Thoracic aorta (tissue), 2 donors: ENCODE results near the gene GSG1L. TPM values are rescaled to one million over a fixed set of nuclear protein-coding genes. Genes with fewer than 3 reads are reported as not detected.
A peak's percentile ranks its signal among the peaks of the same experiment; 100 is the strongest.

ENCODE experiments used
- ATAC-seq: fragments of 150-250 bp; one replicate; pipeline ENCODE4 v1.8.0; 2017; ENCODE audit warnings: low read depth; ENCODE audit not compliant: insufficient number of reproducible peaks, low FRiP score
- DNase-seq: peaks from one replicate; pipeline ENCODE4 v3.0.0-alpha.2; 2020; ENCODE audit warnings: low spot score
- H3K27ac ChIP-seq, 2 donors: fragments of 200-600 bp; sonication (generic); 1 replicate in 1 of 2; 2 replicates in 1 of 2; pipeline ENCODE4 v1.5.1; 2016; ENCODE audit warnings: mild to moderate bottlenecking in 2 of 2, moderate library complexity in 2 of 2
- H3K27me3 ChIP-seq: fragments of 200-600 bp; sonication (generic); replicated peaks from 2 replicates; pipeline ENCODE4 v1.6.0; 2016; ENCODE audit warnings: mild to moderate bottlenecking; ENCODE audit not compliant: insufficient read depth
- H3K36me3 ChIP-seq: fragments of 200-600 bp; sonication (generic); one replicate; pipeline ENCODE4 v1.5.1; 2016
- H3K4me1 ChIP-seq, 2 donors: fragments of 200-600 bp; sonication (generic); 1 replicate in 1 of 2; 2 replicates in 1 of 2; pipeline versions ENCODE4 v1.5.1 to v1.6.0; 2016; ENCODE audit warnings: low read depth in 2 of 2, mild to moderate bottlenecking in 1 of 2; ENCODE audit not compliant: control insufficient read depth in 1 of 2
- H3K4me3 ChIP-seq: fragments of 200-600 bp; sonication (generic); 2 replicates; pipeline ENCODE4 v1.5.1; 2016; ENCODE audit warnings: mild to moderate bottlenecking
- H3K9me3 ChIP-seq: fragments of 200-600 bp; sonication (generic); 2 replicates; pipeline ENCODE4 v1.5.1; 2016
- total RNA-seq, 2 donors: library from RNA; depleted of rRNA; stranded (reverse); fragments of >200 nt; gene quantifications; one replicate each; pipeline versions ENCODE4 v1.1.0 to v1.2.3, GENCODE V29; 2016
- TF ChIP-seq, protein P1 (sequence below): fragments of 200-600 bp; sonication (generic); IDR thresholded peaks from one replicate; pipeline ENCODE4 v1.5.1; 2019; ENCODE audit warnings: antibody characterized with exemption

Gene GSG1L
- total RNA-seq, 2 donors from 2014 or later, result 5.3 to 5.9 TPM

DNA sequence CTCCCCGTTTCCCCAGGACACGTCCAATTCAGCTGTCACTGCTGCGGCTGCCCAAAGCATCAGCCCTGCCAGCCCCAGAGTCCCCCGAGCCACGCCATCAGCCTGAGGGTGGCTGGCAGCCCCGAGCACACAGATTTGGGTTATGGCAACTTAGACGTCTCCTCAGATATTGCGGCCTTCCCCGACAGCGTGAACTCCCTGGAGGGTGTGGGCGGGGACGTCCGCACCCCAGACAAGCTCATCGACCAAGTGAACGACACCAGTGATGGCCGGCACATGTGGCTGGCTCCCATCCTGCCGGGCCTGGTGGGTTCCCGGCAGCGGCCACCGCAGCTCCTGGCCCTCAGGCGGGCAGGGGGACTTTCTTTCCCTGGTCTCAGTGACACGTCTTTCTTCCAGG is 288.7 kb downstream of the GSG1L start:
- Histone ChIP-seq H3K9me3 (no peaks in the 10 kb centered on the region), H3K4me1 (peaks cover 2 to 29% of the 10 kb centered on the region in 2 donors), H3K27ac (no peak overlapping the region), H3K36me3 (no peaks in the 10 kb centered on the region), H3K27me3 (no peaks in the 10 kb centered on the region), H3K4me3 (no peak overlapping the region)
- ATAC-seq, result no peak
- TF ChIP-seq, protein P1, sequence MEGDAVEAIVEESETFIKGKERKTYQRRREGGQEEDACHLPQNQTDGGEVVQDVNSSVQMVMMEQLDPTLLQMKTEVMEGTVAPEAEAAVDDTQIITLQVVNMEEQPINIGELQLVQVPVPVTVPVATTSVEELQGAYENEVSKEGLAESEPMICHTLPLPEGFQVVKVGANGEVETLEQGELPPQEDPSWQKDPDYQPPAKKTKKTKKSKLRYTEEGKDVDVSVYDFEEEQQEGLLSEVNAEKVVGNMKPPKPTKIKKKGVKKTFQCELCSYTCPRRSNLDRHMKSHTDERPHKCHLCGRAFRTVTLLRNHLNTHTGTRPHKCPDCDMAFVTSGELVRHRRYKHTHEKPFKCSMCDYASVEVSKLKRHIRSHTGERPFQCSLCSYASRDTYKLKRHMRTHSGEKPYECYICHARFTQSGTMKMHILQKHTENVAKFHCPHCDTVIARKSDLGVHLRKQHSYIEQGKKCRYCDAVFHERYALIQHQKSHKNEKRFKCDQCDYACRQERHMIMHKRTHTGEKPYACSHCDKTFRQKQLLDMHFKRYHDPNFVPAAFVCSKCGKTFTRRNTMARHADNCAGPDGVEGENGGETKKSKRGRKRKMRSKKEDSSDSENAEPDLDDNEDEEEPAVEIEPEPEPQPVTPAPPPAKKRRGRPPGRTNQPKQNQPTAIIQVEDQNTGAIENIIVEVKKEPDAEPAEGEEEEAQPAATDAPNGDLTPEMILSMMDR, result no peak
- no peak for DNase-seq

DNA sequence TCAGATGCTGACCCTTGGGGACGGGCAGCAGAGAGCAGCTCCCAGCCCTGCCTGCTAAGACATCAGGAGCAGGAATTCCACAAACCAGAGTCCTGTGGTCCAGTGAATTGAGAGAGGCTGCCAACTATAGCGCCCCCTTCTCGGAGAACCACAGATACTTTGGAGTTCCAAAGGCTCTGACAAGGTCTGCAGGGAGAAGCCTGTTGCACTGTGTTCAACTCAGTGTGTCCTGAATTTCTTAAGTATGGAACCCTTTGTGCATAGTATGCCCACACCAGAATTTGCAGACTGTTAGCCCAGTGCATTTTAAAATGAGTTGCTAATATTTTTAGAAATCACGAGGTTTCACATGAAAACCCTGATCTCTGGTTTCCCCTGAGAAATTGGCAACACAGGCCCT is 290.2 kb downstream of the GSG1L start:
- TF ChIP-seq, protein P1, result no peak
- Histone ChIP-seq H3K27me3 (no peaks in the 10 kb centered on the region), H3K36me3 (no peaks in the 10 kb centered on the region), H3K9me3 (no peaks in the 10 kb centered on the region), H3K4me3 (no peak overlapping the region), H3K27ac (no peak overlapping the region), H3K4me1 (peaks cover 6 to 33% of the 10 kb centered on the region in 2 donors)
- ATAC-seq, result no peak
- DNase-seq, result no peak

DNA sequence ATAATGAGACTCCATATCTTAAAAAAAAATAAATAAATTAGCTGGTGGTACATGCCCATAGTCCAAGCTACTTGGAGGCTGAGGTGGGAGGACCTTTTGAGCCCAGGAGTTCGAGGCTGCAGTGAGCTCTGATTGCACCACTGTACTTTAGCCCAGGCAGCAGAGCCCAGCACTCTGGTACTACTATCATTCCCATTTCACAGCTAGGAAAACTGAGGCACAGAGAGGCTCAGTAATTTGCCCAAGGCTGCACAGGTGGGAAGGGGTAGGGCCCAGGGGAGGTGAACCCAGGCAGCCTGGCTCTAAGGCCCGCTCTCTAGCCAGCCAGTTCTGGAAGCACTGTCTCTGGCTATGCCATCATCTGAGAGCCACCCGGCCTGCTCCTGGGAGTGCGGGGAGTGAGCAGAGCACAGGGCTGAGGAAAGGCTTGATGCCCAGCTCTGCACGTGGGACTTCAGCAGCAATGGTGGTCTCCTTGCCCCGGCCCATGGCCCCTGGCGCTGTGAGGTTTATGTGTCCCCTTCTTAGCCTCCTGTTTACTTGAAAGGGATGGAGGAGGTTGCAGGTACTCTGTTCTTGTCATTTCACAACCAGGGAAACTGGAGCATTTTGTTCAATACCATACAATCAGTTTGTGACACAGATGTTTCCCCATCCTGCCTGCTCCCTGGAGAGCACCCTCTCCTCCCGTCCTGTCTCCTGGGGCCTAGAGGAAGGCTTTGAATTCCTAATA is 291.3 kb downstream of the GSG1L start:
- no peaks in the 10 kb centered on the region for H3K36me3 ChIP-seq
- no peaks in the 10 kb centered on the region for H3K27me3 ChIP-seq
- H3K27ac ChIP-seq, result no peak overlapping the region
- DNase-seq, result no peak
- no peaks in the 10 kb centered on the region for H3K9me3 ChIP-seq
- peaks cover 6 to 33% of the 10 kb centered on the region in 2 donors for H3K4me1 ChIP-seq
- TF ChIP-seq, protein P1, result no peak
- ATAC-seq, result no peak
- H3K4me3 ChIP-seq, result no peak overlapping the region

DNA sequence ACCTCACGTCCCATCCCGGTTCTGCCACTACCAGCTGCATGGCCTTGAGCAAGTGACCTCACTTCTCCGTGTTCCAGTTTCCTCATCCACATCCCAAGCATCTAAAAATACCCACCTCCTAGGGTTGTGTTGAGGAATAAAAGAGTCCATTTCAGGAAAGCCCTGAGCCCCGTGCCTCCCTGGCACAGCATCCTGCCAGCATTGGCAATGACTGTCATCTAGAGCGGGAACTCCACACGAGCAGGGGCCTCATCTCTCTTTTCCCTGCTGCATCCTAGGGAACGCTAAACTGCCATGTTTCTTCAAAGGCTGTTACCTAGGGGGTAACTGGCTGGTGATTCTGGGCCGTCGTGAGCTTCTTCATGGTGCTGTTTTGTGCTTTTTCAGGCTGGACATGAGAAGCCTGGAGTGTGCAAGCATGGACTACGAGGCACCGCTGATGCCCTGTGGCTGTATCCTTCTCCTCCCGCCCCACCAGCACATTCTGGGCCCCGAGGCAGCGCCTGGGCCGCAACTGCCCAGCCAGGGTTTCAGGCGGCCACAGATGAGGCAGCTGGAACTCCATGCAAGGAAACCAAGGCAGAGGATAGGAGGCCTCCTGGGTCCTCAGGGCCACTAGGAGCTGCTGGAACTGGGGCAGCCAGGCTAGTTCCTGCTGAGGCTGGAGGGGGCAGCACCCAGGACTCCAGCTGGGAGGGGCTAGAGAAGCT is 292.2 kb downstream of the GSG1L start:
- H3K4me1 ChIP-seq, result peaks cover 6 to 33% of the 10 kb centered on the region in 2 donors
- TF ChIP-seq, protein P1, result no peak
- ATAC-seq, result no peak
- H3K27ac ChIP-seq, result peak overlapping the region; percentile 75 to 88
- no peaks in the 10 kb centered on the region for H3K36me3 ChIP-seq
- H3K4me3 ChIP-seq, result no peak overlapping the region
- no peak for DNase-seq
- no peaks in the 10 kb centered on the region for H3K9me3 ChIP-seq
- H3K27me3 ChIP-seq, result no peaks in the 10 kb centered on the region
